Esophagus (tissue), 2 donors: Measurements from ENCODE around the gene TTC7B. TPM values are rescaled to one million over a fixed set of nuclear protein-coding genes. Genes with fewer than 3 reads are reported as not detected.

Experiments used
- H3K27ac ChIP-seq, 2 donors: one replicate each; pipeline ENCODE4 v1.5.1; 2013; ENCODE audit warnings: low read depth in 2 of 2, mild to moderate bottlenecking in 2 of 2, inconsistent platforms in 1 of 2, low read length in 1 of 2, moderate library complexity in 1 of 2
- H3K27me3 ChIP-seq, 2 donors: one replicate each; pipeline ENCODE4 v1.6.1; 2013; ENCODE audit warnings: low read length in 2 of 2, control low read depth in 1 of 2, mild to moderate bottlenecking in 1 of 2; ENCODE audit not compliant: insufficient read depth in 2 of 2, control insufficient read depth in 1 of 2
- H3K36me3 ChIP-seq, 2 donors: one replicate each; pipeline ENCODE4 v1.6.1; 2013; ENCODE audit warnings: low read length in 1 of 2; ENCODE audit not compliant: control insufficient read depth in 2 of 2, insufficient read depth in 2 of 2
- H3K4me1 ChIP-seq, 2 donors: one replicate each; pipeline ENCODE4 v1.6.1; 2013; ENCODE audit warnings: low read length in 1 of 2; ENCODE audit not compliant: control insufficient read depth in 2 of 2, insufficient read depth in 2 of 2
- H3K4me3 ChIP-seq, 2 donors: one replicate each; pipeline ENCODE4 v1.5.1; 2013; ENCODE audit warnings: low read length in 2 of 2, mild to moderate bottlenecking in 2 of 2, low read depth in 1 of 2, moderate library complexity in 1 of 2
- H3K9me3 ChIP-seq, 2 donors: one replicate each; pipeline ENCODE4 v1.6.1; 2013; ENCODE audit warnings: mild to moderate bottlenecking in 2 of 2, low read depth in 1 of 2, low read length in 1 of 2, moderate library complexity in 1 of 2; ENCODE audit not compliant: control insufficient read depth in 2 of 2, insufficient read depth in 1 of 2
- WGBS, 2 donors: extraction: QIAGEN DNeasy Blood & Tissue Kit; methylation state at CpG; one replicate each; pipeline ENCODE4 v1.1.7; 2013; 5-methylcytosine and 5-hydroxymethylcytosine counted together
- polyA plus RNA-seq, 2 donors: library from polyadenylated mRNA; stranded (reverse); fragments of 200-250 nt; gene quantifications; one replicate each; pipeline ENCODE4 v1.2.3, GENCODE V29; 2013
- donor health status: healthy with polysubstance abuse.
- donor health status: Bipolar disorder and iron deficiency.

TTC7B gene
- polyA plus RNA-seq, 2 donors = 2.7 to 6.0 TPM

DNA sequence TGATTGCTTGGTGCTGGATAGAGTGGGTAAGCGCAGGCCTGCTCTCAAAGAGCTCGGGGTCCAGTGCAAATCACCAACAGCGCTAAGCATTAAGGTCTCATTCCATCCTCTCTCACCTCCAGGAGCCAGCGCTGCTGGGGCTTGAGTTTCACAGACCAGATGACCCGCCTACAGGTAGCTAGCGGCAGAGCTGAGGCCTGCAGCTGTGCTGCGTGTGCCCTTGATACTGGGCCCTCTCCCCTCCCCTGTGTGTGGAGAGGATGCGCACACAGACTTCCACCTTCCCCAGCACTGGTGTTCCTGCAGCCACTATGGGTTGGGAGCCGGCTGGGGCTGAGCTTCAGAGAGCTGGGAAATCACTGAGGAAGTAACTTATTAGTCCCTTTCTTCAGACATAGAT lies 269.5 kb downstream of the TTC7B start:
- Histone ChIP-seq H3K27ac (no peak overlapping the region), H3K4me3 (no peak overlapping the region), H3K4me1 (peaks cover 8 to 15% of the 10 kb centered on the region in 2 donors), H3K9me3 (peaks cover 0 to 2% of the 10 kb centered on the region in 2 donors), H3K36me3 (no peaks in the 10 kb centered on the region), H3K27me3 (no peaks in the 10 kb centered on the region)
- WGBS, 2 donors = 75 to 83% methylated on average over 9 of the region's 9 CpGs

DNA sequence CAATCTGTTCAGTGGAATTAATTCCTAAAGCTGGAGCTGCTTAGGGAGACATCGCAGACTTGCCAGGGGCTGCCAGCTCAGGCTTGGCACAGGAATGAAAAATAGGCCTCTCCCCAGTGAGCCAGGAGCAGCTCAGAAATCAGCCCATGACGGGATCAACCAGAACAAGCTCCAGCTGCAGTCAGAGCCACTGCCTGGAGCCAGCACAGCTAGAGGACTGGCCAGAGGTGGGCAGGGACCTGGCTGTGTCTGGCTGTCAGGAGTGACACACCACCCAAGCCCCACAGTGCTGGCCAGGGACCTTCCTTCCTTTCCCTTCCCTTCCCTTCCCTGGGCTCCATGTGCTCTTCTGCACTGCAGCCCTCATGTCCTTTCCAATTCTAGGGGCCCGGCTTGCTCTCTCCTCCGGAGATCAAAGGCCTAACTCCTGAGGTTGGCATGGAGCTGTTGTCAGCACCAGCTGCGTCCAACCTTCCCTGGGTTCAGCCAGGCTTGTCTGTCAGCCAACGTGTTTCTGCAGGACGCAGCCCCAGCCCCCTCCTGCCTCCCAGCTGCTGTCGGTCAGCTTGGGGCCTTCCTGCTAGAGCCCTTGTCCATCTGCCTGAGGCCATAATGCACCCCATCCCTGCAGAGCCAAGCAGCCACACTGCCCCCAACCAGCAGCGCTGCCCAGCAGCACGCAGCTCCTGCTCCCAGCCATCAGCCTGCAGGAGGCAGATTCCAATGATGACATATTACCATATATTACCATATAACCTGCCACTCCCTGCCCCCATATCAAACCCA lies 270.1 kb downstream of the TTC7B start:
- Histone ChIP-seq H3K36me3 (peaks cover 0 to 3% of the 10 kb centered on the region in 2 donors), H3K4me1 (peaks cover 8 to 14% of the 10 kb centered on the region in 2 donors), H3K27ac (peak overlapping the region in 1 of 2 donors; percentile 62), H3K9me3 (peaks cover 0 to 2% of the 10 kb centered on the region in 2 donors), H3K27me3 (no peaks in the 10 kb centered on the region), H3K4me3 (no peak overlapping the region)
- 38 to 39% methylated on average over 10 of the region's 10 CpGs for WGBS, 2 donors

DNA sequence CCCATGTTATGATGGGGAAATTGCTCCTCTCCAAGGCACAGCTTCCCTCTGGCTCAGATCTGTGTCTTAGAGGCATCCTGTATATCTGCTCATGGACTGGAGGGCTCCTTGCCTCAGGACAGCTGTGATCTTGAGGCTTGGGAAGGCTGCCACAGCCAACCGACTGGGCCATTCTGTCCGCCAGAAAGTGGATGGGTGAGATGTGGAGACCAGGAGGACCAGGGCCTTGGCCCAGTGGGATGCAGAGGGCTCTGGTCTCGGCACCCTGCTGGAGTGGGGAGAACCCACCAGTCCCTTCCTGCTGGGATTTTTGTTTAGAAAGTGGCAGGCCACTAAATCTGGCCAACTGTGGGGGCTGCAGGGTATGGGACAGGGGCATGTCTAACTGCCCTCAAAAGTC lies 270.8 kb downstream of the TTC7B start:
- Histone ChIP-seq H3K4me3 (no peak overlapping the region), H3K27ac (peak overlapping the region; percentile 5 to 62), H3K4me1 (peaks cover 8 to 13% of the 10 kb centered on the region in 2 donors), H3K27me3 (no peaks in the 10 kb centered on the region), H3K9me3 (peaks cover 0 to 2% of the 10 kb centered on the region in 2 donors), H3K36me3 (peaks cover 0 to 3% of the 10 kb centered on the region in 2 donors)
- 72 to 76% methylated on average over 3 of the region's 3 CpGs for WGBS, 2 donors

DNA sequence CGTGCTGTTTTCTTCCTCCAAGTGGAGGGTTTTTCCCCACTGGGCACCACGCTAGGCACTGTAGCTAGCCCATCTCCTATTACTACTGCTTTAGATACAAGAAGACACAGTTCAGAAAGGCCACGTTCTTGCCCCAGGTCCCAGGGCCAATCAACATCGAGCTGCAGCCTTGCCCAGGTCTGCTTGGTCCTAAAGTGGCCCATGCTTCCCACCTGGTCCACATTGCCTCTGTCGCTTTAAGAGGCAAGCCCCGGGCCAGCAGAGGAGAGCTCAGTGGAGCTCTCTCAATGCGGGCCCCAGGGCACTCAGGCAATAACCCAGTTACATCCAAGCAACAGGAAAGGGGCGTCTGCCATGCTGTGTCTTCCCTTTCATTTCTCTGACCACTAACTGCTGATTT lies 271.3 kb downstream of the TTC7B start:
- H3K9me3 ChIP-seq = peaks cover 0 to 2% of the 10 kb centered on the region in 2 donors
- WGBS, 2 donors = 78 to 80% methylated on average over 8 of the region's 8 CpGs
- H3K4me3 ChIP-seq = no peak overlapping the region
- peaks cover 0 to 3% of the 10 kb centered on the region in 2 donors for H3K36me3 ChIP-seq
- peaks cover 8 to 13% of the 10 kb centered on the region in 2 donors for H3K4me1 ChIP-seq
- peak overlapping the region in 1 of 2 donors; percentile 26 for H3K27ac ChIP-seq
- no peaks in the 10 kb centered on the region for H3K27me3 ChIP-seq

DNA sequence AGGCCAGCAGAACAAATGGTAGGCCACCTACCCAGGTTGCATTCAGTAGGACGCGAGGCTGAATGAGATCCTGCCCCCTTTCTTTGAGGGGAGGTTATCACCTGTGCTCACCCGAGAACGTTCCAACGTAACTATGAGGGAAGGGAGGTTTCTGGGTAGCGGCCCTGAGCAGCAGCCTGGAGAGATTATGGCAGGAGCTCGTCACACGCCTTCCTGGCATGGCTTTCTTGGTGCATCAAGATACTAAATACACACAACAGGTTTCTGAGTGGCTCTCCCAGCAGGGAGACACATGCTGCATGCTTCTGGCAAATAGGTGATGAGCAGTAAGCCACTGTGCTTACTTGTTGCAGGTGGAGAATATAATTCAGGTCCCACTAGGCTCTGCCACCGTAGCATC lies 271.7 kb downstream of the TTC7B start:
- Histone ChIP-seq H3K36me3 (peaks cover 0 to 3% of the 10 kb centered on the region in 2 donors), H3K9me3 (peaks cover 0 to 2% of the 10 kb centered on the region in 2 donors), H3K4me1 (peaks cover 8 to 13% of the 10 kb centered on the region in 2 donors), H3K27me3 (no peaks in the 10 kb centered on the region), H3K27ac (no peak overlapping the region), H3K4me3 (no peak overlapping the region)
- WGBS, 2 donors = 90 to 92% methylated on average over 9 of the region's 9 CpGs

DNA sequence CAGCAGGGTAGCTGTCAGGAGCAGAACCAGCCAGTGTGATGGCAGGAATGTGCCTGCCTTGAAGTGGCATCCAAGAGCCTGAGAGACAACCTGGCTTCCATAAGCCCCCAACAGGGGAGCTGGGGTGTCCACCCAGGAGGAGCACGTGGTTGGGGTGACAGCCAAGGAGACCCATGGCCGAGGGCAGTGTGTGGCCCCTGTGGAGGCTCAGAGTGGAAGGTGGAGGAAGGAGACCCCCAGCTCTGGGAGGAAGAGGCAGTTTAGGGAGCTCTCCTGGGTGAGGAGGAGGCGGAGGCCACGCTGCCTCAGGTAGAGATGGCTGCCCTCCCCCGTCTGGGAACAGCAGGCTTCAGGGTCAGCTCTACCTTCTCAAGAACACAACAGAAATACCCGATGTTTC lies 272.4 kb downstream of the TTC7B start:
- H3K4me3 ChIP-seq = no peak overlapping the region
- 90 to 93% methylated on average over 6 of the region's 6 CpGs for WGBS, 2 donors
- H3K27ac ChIP-seq = no peak overlapping the region
- H3K27me3 ChIP-seq = no peaks in the 10 kb centered on the region
- H3K9me3 ChIP-seq = peaks cover 0 to 2% of the 10 kb centered on the region in 2 donors
- H3K4me1 ChIP-seq = peaks cover 8 to 15% of the 10 kb centered on the region in 2 donors
- peaks cover 0 to 3% of the 10 kb centered on the region in 2 donors for H3K36me3 ChIP-seq

DNA sequence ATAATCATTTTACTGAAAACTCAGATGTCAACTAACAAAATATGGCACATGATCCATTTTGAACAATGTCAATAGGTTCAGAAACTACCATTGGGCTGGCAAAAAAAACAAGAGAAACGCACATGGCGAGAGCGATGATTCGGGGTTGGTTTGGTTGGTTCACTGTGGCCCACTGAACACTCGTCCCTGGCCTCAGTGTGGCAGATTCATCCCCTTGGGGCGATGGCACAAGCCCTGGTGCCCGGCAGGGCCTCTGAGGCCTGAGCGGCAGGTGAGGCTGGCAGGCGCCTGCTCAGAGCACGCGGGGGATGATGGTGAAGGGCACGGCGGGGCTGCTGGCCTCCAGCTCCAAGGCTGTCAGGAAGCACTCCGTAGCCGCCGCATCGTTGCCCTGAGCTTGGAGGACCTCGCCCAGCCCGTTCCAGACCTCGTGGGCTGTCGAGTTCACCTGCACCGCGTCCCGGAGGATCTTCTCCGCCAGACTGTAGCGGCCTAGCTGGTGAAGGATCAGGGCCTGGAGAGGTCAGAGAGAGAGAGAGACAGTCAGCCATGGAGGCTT lies 275.1 kb downstream of the TTC7B start:
- no peaks in the 10 kb centered on the region for H3K27me3 ChIP-seq
- no peak overlapping the region for H3K4me3 ChIP-seq
- peaks cover 0 to 3% of the 10 kb centered on the region in 2 donors for H3K36me3 ChIP-seq
- no peaks in the 10 kb centered on the region for H3K9me3 ChIP-seq
- peaks cover 7 to 22% of the 10 kb centered on the region in 2 donors for H3K4me1 ChIP-seq
- WGBS, 2 donors = 95 to 98% methylated on average over 26 of the region's 26 CpGs
- H3K27ac ChIP-seq = no peak overlapping the region

DNA sequence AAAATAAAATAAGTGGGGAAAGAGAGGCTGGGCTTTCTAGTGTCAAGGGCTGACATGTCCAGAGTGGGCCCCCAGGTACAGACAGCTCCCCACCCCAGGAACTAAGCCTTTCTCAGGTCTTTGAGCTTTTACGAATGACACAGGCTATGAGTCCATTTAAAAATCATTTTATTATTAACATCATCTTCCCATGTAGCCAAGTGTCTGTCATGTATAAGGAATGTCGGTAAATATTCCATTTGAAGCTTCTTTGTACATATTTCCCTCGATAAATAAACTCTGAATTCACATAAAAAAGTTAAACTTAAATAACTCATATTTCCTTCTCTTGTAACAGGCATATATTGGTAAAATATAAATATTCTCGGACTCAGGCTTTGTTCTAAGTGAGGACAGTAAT lies 275.8 kb downstream of the TTC7B start:
- Histone ChIP-seq H3K27ac (no peak overlapping the region), H3K27me3 (no peaks in the 10 kb centered on the region), H3K36me3 (peaks cover 0 to 3% of the 10 kb centered on the region in 2 donors), H3K4me1 (peaks cover 11 to 26% of the 10 kb centered on the region in 2 donors), H3K4me3 (no peak overlapping the region), H3K9me3 (no peaks in the 10 kb centered on the region)
- 81 to 87% methylated on average over 4 of the region's 4 CpGs for WGBS, 2 donors

DNA sequence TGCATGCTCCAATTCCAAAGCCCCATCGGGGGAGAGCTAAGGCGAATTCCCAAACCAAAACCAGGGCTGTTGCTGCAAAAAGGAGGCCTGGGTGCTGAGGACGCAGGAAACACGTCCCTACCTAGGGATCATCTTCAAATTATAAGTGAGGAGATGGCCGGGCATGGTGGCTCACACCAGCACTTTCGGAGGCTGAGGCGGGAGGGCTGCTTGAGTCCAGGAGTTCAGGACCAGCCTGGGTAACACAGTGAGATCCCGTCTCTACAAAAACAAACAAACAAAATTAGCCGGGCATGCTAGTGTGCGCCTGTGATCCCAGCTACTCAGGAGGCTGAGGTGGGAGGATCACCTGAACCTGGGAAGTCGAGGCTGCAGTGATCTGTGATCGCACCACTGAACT lies 276.2 kb downstream of the TTC7B start:
- peaks cover 0 to 3% of the 10 kb centered on the region in 2 donors for H3K36me3 ChIP-seq
- H3K27me3 ChIP-seq = no peaks in the 10 kb centered on the region
- no peaks in the 10 kb centered on the region for H3K9me3 ChIP-seq
- no peak overlapping the region for H3K27ac ChIP-seq
- H3K4me1 ChIP-seq = peaks cover 10 to 24% of the 10 kb centered on the region in 2 donors
- WGBS, 2 donors = 90% methylated on average over 12 of the region's 12 CpGs
- no peak overlapping the region for H3K4me3 ChIP-seq

DNA sequence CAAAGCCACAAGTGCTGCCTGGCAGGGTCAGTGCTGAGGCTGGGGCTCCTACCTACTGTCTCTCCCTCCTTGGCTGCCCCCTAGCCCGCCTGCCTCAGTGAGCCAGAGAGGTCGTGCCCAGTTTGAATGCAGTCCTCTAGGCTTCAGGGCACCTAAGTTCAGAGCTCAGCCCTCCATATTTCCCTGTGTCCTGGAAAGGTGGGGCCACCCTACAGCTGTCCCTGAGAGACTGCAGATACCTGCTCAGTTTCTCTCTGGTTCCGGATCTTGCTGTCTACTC lies 276.8 kb downstream of the TTC7B start:
- H3K4me3 ChIP-seq = no peak overlapping the region
- H3K36me3 ChIP-seq = peaks cover 0 to 3% of the 10 kb centered on the region in 2 donors
- 91 to 97% methylated on average over 3 of the region's 3 CpGs for WGBS, 2 donors
- no peaks in the 10 kb centered on the region for H3K27me3 ChIP-seq
- no peak overlapping the region for H3K27ac ChIP-seq
- H3K9me3 ChIP-seq = no peaks in the 10 kb centered on the region
- peaks cover 10 to 21% of the 10 kb centered on the region in 2 donors for H3K4me1 ChIP-seq
